Astrocyte (in vitro differentiated cells and primary cell): ENCODE measurements around the gene SLC22A4. TPM values are rescaled to one million over a fixed set of nuclear protein-coding genes. Genes with fewer than 3 reads are reported as not detected.

Experiments
- DNase-seq: peaks from one replicate; pipeline ENCODE4 v3.0.0-alpha.2; 2010; ENCODE audit warnings: low read depth
- FAIRE-seq: peaks from 2 replicates; lab custom pipeline; 2011; peaks lifted over from hg19 to GRCh38; lab: Jason Lieb, UNC
- H2AFZ ChIP-seq: 2 replicates; pipeline ENCODE4 v1.6.0; 2012; ENCODE audit warnings: low read depth, low read length, inconsistent platforms
- H3K27ac ChIP-seq: 2 replicates; pipeline ENCODE4 v1.5.1; 2011; ENCODE audit warnings: low read depth, low read length, inconsistent platforms
- H3K27me3 ChIP-seq: 2 replicates; pipeline ENCODE4 v1.6.0; 2011; ENCODE audit warnings: low read length, inconsistent platforms; ENCODE audit not compliant: insufficient read depth
- H3K36me3 ChIP-seq: 2 replicates; pipeline ENCODE4 v1.5.1; 2011; ENCODE audit warnings: low read length, inconsistent platforms; ENCODE audit not compliant: insufficient read depth
- H3K4me1 ChIP-seq: 2 replicates; pipeline ENCODE4 v1.5.1; 2011; ENCODE audit warnings: low read length, inconsistent platforms; ENCODE audit not compliant: insufficient read depth
- H3K4me2 ChIP-seq: 2 replicates; pipeline ENCODE4 v1.6.0; 2012; ENCODE audit warnings: low read length, inconsistent platforms
- H3K4me3 ChIP-seq: 2 replicates; pipeline ENCODE4 v1.5.1; 2011; ENCODE audit warnings: low read depth, mild to moderate bottlenecking, low read length, inconsistent platforms; ENCODE audit not compliant: insufficient read depth
- H3K79me2 ChIP-seq: 2 replicates; pipeline ENCODE4 v1.6.0; 2012; ENCODE audit warnings: mild to moderate bottlenecking, low read length, inconsistent platforms; ENCODE audit not compliant: insufficient read depth
- H3K9ac ChIP-seq: 2 replicates; pipeline ENCODE4 v1.6.0; 2012; ENCODE audit warnings: mild to moderate bottlenecking, low read length, inconsistent platforms
- H3K9me3 ChIP-seq: 2 replicates; pipeline ENCODE4 v1.5.1; 2012; ENCODE audit warnings: low read depth, mild to moderate bottlenecking, low read length, inconsistent platforms; ENCODE audit not compliant: insufficient read depth
- H4K20me1 ChIP-seq: 2 replicates; pipeline ENCODE4 v1.6.0; 2012; ENCODE audit warnings: low read length, inconsistent platforms; ENCODE audit not compliant: insufficient read depth
- H3K27ac Mint-ChIP-seq: one replicate; pipeline ENCODE4 v1.8.0; 2021; ENCODE audit warnings: mild to moderate bottlenecking, mixed read lengths; ENCODE audit not compliant: unreplicated experiment
- H3K27me3 Mint-ChIP-seq: one replicate; pipeline ENCODE4 v1.8.0; 2021; ENCODE audit warnings: low read depth, mixed read lengths; ENCODE audit not compliant: unreplicated experiment
- H3K36me3 Mint-ChIP-seq: one replicate; pipeline ENCODE4 v1.8.0; 2021; ENCODE audit warnings: low read depth, mixed read lengths; ENCODE audit not compliant: unreplicated experiment
- H3K4me1 Mint-ChIP-seq: one replicate; pipeline ENCODE4 v1.8.0; 2021; ENCODE audit warnings: low read depth, mixed read lengths; ENCODE audit not compliant: unreplicated experiment
- H3K4me3 Mint-ChIP-seq: one replicate; pipeline ENCODE4 v1.8.0; 2021; ENCODE audit warnings: mild to moderate bottlenecking, moderate library complexity, mixed read lengths; ENCODE audit not compliant: unreplicated experiment
- H3K9me3 Mint-ChIP-seq: one replicate; pipeline ENCODE4 v1.8.0; 2021; ENCODE audit warnings: mild to moderate bottlenecking, mixed read lengths; ENCODE audit not compliant: unreplicated experiment
- CTCF ChIP-seq: IDR thresholded peaks from 2 replicates; pipeline ENCODE4 v1.5.1; 2011; ENCODE audit warnings: low read depth, mild to moderate bottlenecking, inconsistent platforms, low read length, moderate library complexity; ENCODE audit not compliant: insufficient read depth
- EZH2 ChIP-seq: IDR thresholded peaks from 2 replicates; pipeline ENCODE4 v1.6.1; 2012; ENCODE audit warnings: mild to moderate bottlenecking, low read length, inconsistent platforms; ENCODE audit not compliant: insufficient read depth
- total RNA-seq: library from RNA; stranded (reverse); gene quantifications from 2 replicates; pipeline ENCODE4 v1.2.1, GENCODE V29; 2021

Gene SLC22A4
- total RNA-seq, 1 donor from 2014 or later: 4.5 TPM

GRCh38 chr5:132388244-132389050 is 94.3 kb downstream of the SLC22A4 start:
- H2AFZ ChIP-seq: no peak overlapping the region
- H3K27me3 Mint-ChIP-seq: peaks cover 2% of the 10 kb centered on the region
- H3K36me3 ChIP-seq: no peaks in the 10 kb centered on the region
- FAIRE-seq (no peak), DNase-seq (peak; percentile 70)
- H3K4me3 ChIP-seq: peak overlapping the region; percentile 16
- H4K20me1 ChIP-seq: no peaks in the 10 kb centered on the region
- H3K4me2 ChIP-seq: peak overlapping the region; percentile 82
- peaks cover 43% of the 10 kb centered on the region for H3K4me1 ChIP-seq
- H3K27me3 ChIP-seq: no peaks in the 10 kb centered on the region
- no peaks in the 10 kb centered on the region for H3K9me3 ChIP-seq
- peaks cover 6% of the 10 kb centered on the region for H3K36me3 Mint-ChIP-seq
- peak overlapping the region; percentile 62 for H3K4me3 Mint-ChIP-seq
- peak overlapping the region; percentile 75 for H3K9ac ChIP-seq
- H3K79me2 ChIP-seq: no peaks in the 10 kb centered on the region
- H3K27ac Mint-ChIP-seq: peak overlapping the region; percentile 98
- H3K27ac ChIP-seq: peak overlapping the region; percentile 92
- no peaks in the 10 kb centered on the region for H3K9me3 Mint-ChIP-seq
- no peak for TF ChIP-seq CTCF
- no peak for TF ChIP-seq EZH2
- H3K4me1 Mint-ChIP-seq: peaks cover 53% of the 10 kb centered on the region

GRCh38 chr5:132389051-132389331 is 94.8 kb downstream of the SLC22A4 start:
- peak overlapping the region; percentile 98 for H3K27ac Mint-ChIP-seq
- peak overlapping the region; percentile 75 for H3K9ac ChIP-seq
- peak overlapping the region; percentile 82 for H3K4me2 ChIP-seq

More at GRCh38 chr5:132389051-132389331, 94.8 kb downstream of the SLC22A4 start:
- Mint-ChIP-seq H3K9me3 (no peaks in the 10 kb centered on the region), H3K4me1 (peaks cover 53% of the 10 kb centered on the region), H3K4me3 (no peak overlapping the region), H3K27me3 (peaks cover 2% of the 10 kb centered on the region), H3K36me3 (peaks cover 6% of the 10 kb centered on the region)
- no peaks in the 10 kb centered on the region for H3K27me3 ChIP-seq
- peak overlapping the region; percentile 92 for H3K27ac ChIP-seq
- H4K20me1 ChIP-seq: no peaks in the 10 kb centered on the region
- no peak overlapping the region for H2AFZ ChIP-seq
- no peak for TF ChIP-seq CTCF
- TF ChIP-seq EZH2: no peak
- H3K36me3 ChIP-seq: no peaks in the 10 kb centered on the region
- no peaks in the 10 kb centered on the region for H3K79me2 ChIP-seq
- no peaks in the 10 kb centered on the region for H3K9me3 ChIP-seq
- peak overlapping the region; percentile 5 for H3K4me3 ChIP-seq
- H3K4me1 ChIP-seq: peaks cover 43% of the 10 kb centered on the region
- FAIRE-seq (no peak), DNase-seq (no peak)
